H1 (cell line): ENCODE data around the gene HTR2B. TPM values are rescaled to one million over a fixed set of nuclear protein-coding genes. Genes with fewer than 3 reads are reported as not detected.
"Not testable (repeated sequence)": the region's sequence is repeated elsewhere in the genome, so short reads cannot be mapped to it uniquely, and the experiment has no call there.

Experiments
- CTCF ChIA-PET: fragments of 300-600 bp; sonication (Branson Sonifier 250); formaldehyde crosslinking; loops from one replicate; lab custom pipeline; 2021; ENCODE audit not compliant: partially characterized antibody; lab: Charles Lee
- POLR2A ChIA-PET: fragments of 300-600 bp; sonication (Branson Sonifier 250); formaldehyde crosslinking; loops from one replicate; lab custom pipeline; 2021; ENCODE audit warnings: inconsistent platforms; ENCODE audit not compliant: partially characterized antibody; lab: Charles Lee
- DNase-seq, 2 experiments: peaks; one replicate each; pipeline versions ENCODE4 v3.0.0 to v3.0.0-alpha.2; 2010 to 2022; ENCODE audit warnings: low spot score in 2 of 2, low read depth in 1 of 2, mixed read lengths in 1 of 2
- FAIRE-seq: peaks from 2 replicates; lab custom pipeline; 2011; peaks lifted over from hg19 to GRCh38; lab: Jason Lieb, UNC
- H2AFZ ChIP-seq: 2 replicates; pipeline ENCODE4 v1.8.1; 2012; ENCODE audit warnings: low read length, inconsistent platforms
- H2AK5ac ChIP-seq: 2 replicates; pipeline ENCODE4 v1.6.1; 2013; ENCODE audit warnings: low read depth, low read length
- H2BK120ac ChIP-seq: replicated peaks from 2 replicates; pipeline ENCODE3; 2013; ENCODE audit warnings: low read depth, low read length, inconsistent platforms
- H2BK12ac ChIP-seq: 2 replicates; pipeline ENCODE4 v1.6.1; 2013; ENCODE audit warnings: low read depth, low read length
- H2BK15ac ChIP-seq: 2 replicates; pipeline ENCODE4 v1.6.1; 2013; ENCODE audit warnings: low read length
- H2BK20ac ChIP-seq: 2 replicates; pipeline ENCODE4 v1.6.1; 2013; ENCODE audit warnings: low read length
- H2BK5ac ChIP-seq: 2 replicates; pipeline ENCODE4 v1.6.1; 2013; ENCODE audit warnings: low read depth, low read length
- H3K14ac ChIP-seq: 2 replicates; pipeline ENCODE4 v1.6.1; 2013; ENCODE audit warnings: inconsistent platforms; ENCODE audit not compliant: insufficient read length
- H3K18ac ChIP-seq: 2 replicates; pipeline ENCODE4 v1.6.1; 2013; ENCODE audit warnings: low read length; ENCODE audit errors: extremely low read depth
- H3K23ac ChIP-seq: 2 replicates; pipeline ENCODE4 v1.6.1; 2013; ENCODE audit warnings: inconsistent platforms; ENCODE audit not compliant: insufficient read length
- H3K23me2 ChIP-seq: 2 replicates; pipeline ENCODE4 v1.6.1; 2013; ENCODE audit warnings: low read depth, low read length
- H3K27ac ChIP-seq: 2 replicates; pipeline ENCODE4 v1.6.1; 2011; ENCODE audit warnings: low read depth, low read length, inconsistent platforms
- H3K27me3 ChIP-seq, 4 experiments: replicated peaks in 1 of 4; 1 replicate in 1 of 4; 2 replicates in 3 of 4; pipeline versions ENCODE4 v1.6.1 to v1.8.1; 2011 to 2013; ENCODE audit warnings: low read length in 3 of 4, mild to moderate bottlenecking in 3 of 4, inconsistent platforms in 2 of 4, mixed read lengths in 2 of 4, moderate library complexity in 1 of 4; ENCODE audit not compliant: control insufficient read depth in 3 of 4, insufficient read depth in 3 of 4; ENCODE audit errors: extremely low read depth in 1 of 4
- H3K36me3 ChIP-seq, 4 experiments: 2 replicates each; pipeline versions ENCODE4 v1.6.1 to v1.8.1; 2011 to 2013; ENCODE audit warnings: mild to moderate bottlenecking in 4 of 4, low read length in 3 of 4, moderate library complexity in 2 of 4, control low read depth in 1 of 4, inconsistent platforms in 1 of 4; ENCODE audit not compliant: insufficient read depth in 4 of 4, control insufficient read depth in 2 of 4
- H3K4ac ChIP-seq: replicated peaks from 2 replicates; pipeline ENCODE3; 2013; ENCODE audit warnings: low read length, low read depth, mixed read lengths, inconsistent platforms; ENCODE audit not compliant: insufficient read length
- H3K4me1 ChIP-seq, 4 experiments: replicated peaks in 1 of 4; 1 replicate in 1 of 4; 2 replicates in 3 of 4; pipeline versions ENCODE4 v1.6.1 to v1.8.1; 2011 to 2013; ENCODE audit warnings: low read length in 3 of 4, inconsistent platforms in 2 of 4, mixed read lengths in 1 of 4; ENCODE audit not compliant: insufficient read depth in 4 of 4, control insufficient read depth in 3 of 4
- H3K4me2 ChIP-seq, 2 experiments: 2 replicates each; pipeline versions ENCODE4 v1.6.1 to v1.8.1; 2011 to 2013; ENCODE audit warnings: low read depth in 2 of 2, low read length in 2 of 2, control low read depth in 1 of 2, inconsistent platforms in 1 of 2, mild to moderate bottlenecking in 1 of 2; ENCODE audit not compliant: insufficient read depth in 1 of 2
- H3K4me3 ChIP-seq, 4 experiments: fragments of 200-600, 300-600 bp in 1 of 4; sonication (generic), shearing (Covaris generic), sonication (Bioruptor Twin) in 1 of 4; 2 replicates each; pipeline versions ENCODE4 v1.5.1 to v1.8.1; 2011 to 2016; ENCODE audit warnings: low read length in 4 of 4, low read depth in 3 of 4, control low read depth in 2 of 4, inconsistent platforms in 2 of 4, mild to moderate bottlenecking in 2 of 4, mixed read lengths in 1 of 4, moderate library complexity in 1 of 4; ENCODE audit not compliant: insufficient read depth in 2 of 4; ENCODE audit errors: extremely low read depth in 1 of 4
- H3K56ac ChIP-seq: replicated peaks from 2 replicates; pipeline ENCODE3; 2013; ENCODE audit warnings: low read depth, mild to moderate bottlenecking, mixed read lengths, low read length, inconsistent platforms; ENCODE audit not compliant: insufficient read length
- H3K79me1 ChIP-seq: 2 replicates; pipeline ENCODE4 v1.6.1; 2013; ENCODE audit warnings: low read depth, low read length, control low read depth
- H3K79me2 ChIP-seq, 2 experiments: 2 replicates each; pipeline versions ENCODE4 v1.6.1 to v1.8.1; 2012 to 2013; ENCODE audit warnings: low read length in 2 of 2, mild to moderate bottlenecking in 2 of 2, inconsistent platforms in 1 of 2; ENCODE audit not compliant: insufficient read depth in 2 of 2, control insufficient read depth in 1 of 2
- H3K9ac ChIP-seq, 4 experiments: replicated peaks in 1 of 4; 1 replicate in 1 of 4; 2 replicates in 3 of 4; pipeline versions ENCODE4 v1.6.1 to v1.8.1; 2011 to 2013; ENCODE audit warnings: low read depth in 3 of 4, low read length in 3 of 4, control low read depth in 2 of 4, mild to moderate bottlenecking in 2 of 4, moderate library complexity in 2 of 4, inconsistent platforms in 1 of 4; ENCODE audit errors: extremely low read depth in 1 of 4
- H3K9me3 ChIP-seq, 2 experiments: 2 replicates each; pipeline versions ENCODE4 v1.6.1 to v1.8.1; 2012 to 2013; ENCODE audit warnings: mild to moderate bottlenecking in 2 of 2, moderate library complexity in 2 of 2, control low read depth in 1 of 2, inconsistent platforms in 1 of 2, low read depth in 1 of 2, low read length in 1 of 2, mixed read lengths in 1 of 2; ENCODE audit not compliant: insufficient read depth in 2 of 2
- H4K20me1 ChIP-seq, 2 experiments: replicated peaks in 1 of 2; 2 replicates each; pipeline versions ENCODE3 to v1.8.1; 2011 to 2013; ENCODE audit warnings: inconsistent platforms in 2 of 2, low read length in 2 of 2, mild to moderate bottlenecking in 1 of 2; ENCODE audit not compliant: insufficient read depth in 2 of 2, control insufficient read depth in 1 of 2
- H4K5ac ChIP-seq: 2 replicates; pipeline ENCODE4 v1.6.1; 2013; ENCODE audit warnings: low read length, low read depth, mixed read lengths, inconsistent platforms; ENCODE audit not compliant: insufficient read length
- H4K8ac ChIP-seq: 2 replicates; pipeline ENCODE4 v1.8.0; 2013; ENCODE audit warnings: mild to moderate bottlenecking, moderate library complexity, low read length, inconsistent platforms; ENCODE audit not compliant: insufficient read depth; ENCODE audit errors: extremely low read depth
- H4K91ac ChIP-seq: replicated peaks from 2 replicates; pipeline ENCODE3; 2013; ENCODE audit warnings: low read length, mixed read lengths, inconsistent platforms; ENCODE audit not compliant: insufficient read length
- WGBS, 2 experiments: shearing (Covaris generic) in 1 of 2; methylation state at CpG; one replicate each; pipeline versions ENCODE4 v1.1.6 to v1.1.7; 2013 to 2015; ENCODE audit warnings: low lambda C conversion rate in 2 of 2, mixed read lengths in 2 of 2, inconsistent platforms in 1 of 2, low coverage in 1 of 2, missing lambda C conversion rate in 1 of 2; ENCODE audit not compliant: insufficient replicate concordance in 2 of 2, insufficient coverage in 1 of 2, insufficient read length in 1 of 2; ENCODE audit errors: extremely low coverage in 1 of 2, missing lambda C conversion rate in 1 of 2; 5-methylcytosine and 5-hydroxymethylcytosine counted together
- polyA plus RNA-seq, 7 experiments: library from polyadenylated mRNA; depleted of rRNA in 3 of 7; stranded (reverse) in 5 of 7; unstranded in 2 of 7; fragments of >200 nt in 5 of 7; fragments of 200-250 nt in 2 of 7; gene quantifications; 1 replicate in 5 of 7; 2 replicates in 1 of 7; 4 replicates in 1 of 7; pipeline versions ENCODE4 v1.2.1 to v1.2.3, GENCODE V29; 2011 to 2013; ENCODE audit warnings: missing spikeins in 2 of 7, mixed read lengths in 2 of 7
- total RNA-seq: library from RNA; stranded (reverse); fragmentation: NEBNext Ultra II Directional; extraction: Animal tissue kit (Norgen Biotek cat#: 25700); gene quantifications from 2 replicates; pipeline ENCODE4 v1.2.1, GENCODE V29; 2021

HTR2B gene
- total and polyA plus RNA-seq, 2 of the 8 experiments (the other 6 are each of a cell fraction or from before 2014, with no cell fraction given) = not detected

- WGBS, 2 experiments = 69% methylated on average over 2 of the region's 2 CpGs; no CpG with 5 or more reads in 1 of the 2 experiments
- not testable (repeated sequence) for H3K4me2 ChIP-seq
- CTCF ChIA-PET = interaction anchor here (1.2 to 1.7 kb wide), 2 partner anchors 26 to 88 kb away, joined by 3 to 6 read pairs; no protein-coding TSS in a partner anchor
Measured at GRCh38 chr2:231100321-231100720, 24.5 kb downstream of the HTR2B start.

More at GRCh38 chr2:231100321-231100720, 24.5 kb downstream of the HTR2B start:
- not testable (repeated sequence) for H3K4me1 ChIP-seq, H3K79me2 ChIP-seq, H2BK5ac ChIP-seq, H2BK20ac ChIP-seq, H3K27ac ChIP-seq, H3K9ac ChIP-seq, H3K18ac ChIP-seq, H3K27me3 ChIP-seq, H4K91ac ChIP-seq, H2BK120ac ChIP-seq, H3K4me3 ChIP-seq, H3K23ac ChIP-seq, H4K8ac ChIP-seq, DNase-seq, H3K79me1 ChIP-seq, H3K56ac ChIP-seq, H3K4ac ChIP-seq, H3K23me2 ChIP-seq, H2BK15ac ChIP-seq, H4K20me1 ChIP-seq, H2AK5ac ChIP-seq, H3K14ac ChIP-seq, FAIRE-seq, H2BK12ac ChIP-seq, H2AFZ ChIP-seq, H4K5ac ChIP-seq
- POLR2A ChIA-PET = interaction anchor here (0.7 kb wide), 1 partner anchor 31 kb away, joined by 3 read pairs; no protein-coding TSS in a partner anchor
- H3K9me3 ChIP-seq = peaks cover 24 to 29% of the 10 kb centered on the region in 2 experiments
- peaks cover 0 to 41% (median 13%) of the 10 kb centered on the region in 4 experiments; a peak in 6 of 8 replicates for H3K36me3 ChIP-seq
